NB4 (cell line): ENCODE data around the gene DBNDD2.

Experiments used
- DNase-seq: peaks from one replicate; pipeline ENCODE4 v3.0.0; 2010; ENCODE audit warnings: low read depth
- H3K4me3 ChIP-seq: one replicate; pipeline ENCODE4 v1.5.1; 2011; ENCODE audit warnings: mild to moderate bottlenecking, low read depth, low read length, moderate library complexity
- CTCF ChIP-seq: IDR thresholded peaks from one replicate; pipeline ENCODE4 v1.5.1; 2012; ENCODE audit warnings: low read depth, low read length
- MYC ChIP-seq: IDR thresholded peaks from 2 replicates; pipeline ENCODE4 v1.6.1; 2011; ENCODE audit warnings: low read depth, low read length
- POLR2A ChIP-seq: IDR thresholded peaks from 2 replicates; pipeline ENCODE4 v1.6.1; 2011; ENCODE audit warnings: mild to moderate bottlenecking; ENCODE audit not compliant: insufficient read length; ENCODE audit errors: extremely low read depth
- TF ChIP-seq, protein P1 (sequence below): IDR thresholded peaks from 2 replicates; pipeline ENCODE4 v1.6.1; 2011; ENCODE audit warnings: low read depth, low read length

DBNDD2 gene

DNA sequence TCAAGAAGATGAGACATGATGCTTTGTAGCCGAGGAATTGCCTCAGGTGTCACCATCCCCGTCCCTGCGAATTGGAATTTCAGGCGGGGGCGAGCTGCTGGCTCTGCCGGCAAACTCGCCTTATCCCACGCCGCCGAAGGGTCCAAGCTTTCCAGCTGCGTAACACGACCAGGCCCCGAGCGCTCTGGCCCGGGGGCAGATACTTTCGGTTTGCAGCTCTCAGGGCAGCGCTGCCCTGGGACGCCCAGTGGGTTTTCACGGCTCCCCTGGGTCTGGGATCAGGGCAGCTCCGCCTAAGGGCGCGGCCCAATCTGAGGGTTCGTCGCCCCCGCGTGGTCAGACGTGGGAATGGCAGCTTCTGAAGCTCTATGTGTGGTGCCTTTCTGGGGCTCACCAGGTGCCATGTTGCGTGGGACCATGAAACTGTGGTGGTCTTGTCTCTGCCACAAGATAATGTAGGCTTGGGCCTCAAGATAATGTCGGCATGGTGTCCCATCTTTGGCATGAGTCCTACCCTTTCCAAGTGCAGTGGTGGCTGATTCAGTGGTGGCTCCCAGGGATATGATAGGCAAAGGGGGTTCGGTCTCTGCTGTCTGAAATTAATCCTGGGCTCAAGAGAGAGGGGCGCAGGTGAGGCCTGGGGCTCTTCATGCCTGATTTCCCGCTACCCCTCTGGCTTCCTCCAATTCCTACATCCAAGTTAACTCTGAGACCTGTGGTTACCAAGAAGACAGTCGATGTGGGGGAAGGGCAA lies 28.8 kb downstream of the DBNDD2 start:
- peak; percentile 89 for TF ChIP-seq CTCF
- no peak for TF ChIP-seq POLR2A
- no peak for TF ChIP-seq MYC
- TF ChIP-seq, protein P1, sequence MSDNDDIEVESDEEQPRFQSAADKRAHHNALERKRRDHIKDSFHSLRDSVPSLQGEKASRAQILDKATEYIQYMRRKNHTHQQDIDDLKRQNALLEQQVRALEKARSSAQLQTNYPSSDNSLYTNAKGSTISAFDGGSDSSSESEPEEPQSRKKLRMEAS = peak; percentile 63
- peak; percentile 95 for DNase-seq
- peak overlapping the region; percentile 73 for H3K4me3 ChIP-seq

DNA sequence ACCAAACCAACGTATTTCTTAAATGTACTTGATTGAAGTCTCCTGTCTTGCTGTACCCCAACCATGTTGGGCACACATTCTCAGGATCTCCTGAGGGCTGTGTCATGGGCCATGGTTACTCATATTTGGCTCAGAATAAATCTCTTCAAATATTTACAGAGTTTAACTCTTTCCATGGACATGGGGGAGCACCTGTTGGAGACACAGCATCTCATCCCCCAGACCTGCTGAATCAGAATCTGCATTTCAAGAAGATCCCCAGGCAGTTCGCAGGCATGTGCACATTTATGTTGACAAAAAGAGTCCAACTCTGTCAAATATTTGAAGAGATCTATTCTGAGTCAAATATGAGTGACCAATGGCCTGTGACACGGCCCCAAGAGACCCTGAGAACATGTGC lies 32.3 kb downstream of the DBNDD2 start:
- TF ChIP-seq, protein P1 = no peak
- no peak for TF ChIP-seq MYC
- TF ChIP-seq POLR2A = no peak
- no peak overlapping the region for H3K4me3 ChIP-seq
- no peak for DNase-seq

- no peak for DNase-seq
- TF ChIP-seq, protein P1 = no peak
- TF ChIP-seq CTCF = no peak
- no peak for TF ChIP-seq POLR2A
- TF ChIP-seq MYC = no peak
- no peak overlapping the region for H3K4me3 ChIP-seq
Observed at GRCh38 chr20:45440891-45441685, 33.0 kb downstream of the DBNDD2 start.

GRCh38 chr20:45441746-45442145 lies 33.7 kb downstream of the DBNDD2 start:
- TF ChIP-seq, protein P1 = no peak
- TF ChIP-seq MYC = no peak
- no peak for DNase-seq
- H3K4me3 ChIP-seq = no peak overlapping the region

DNA sequence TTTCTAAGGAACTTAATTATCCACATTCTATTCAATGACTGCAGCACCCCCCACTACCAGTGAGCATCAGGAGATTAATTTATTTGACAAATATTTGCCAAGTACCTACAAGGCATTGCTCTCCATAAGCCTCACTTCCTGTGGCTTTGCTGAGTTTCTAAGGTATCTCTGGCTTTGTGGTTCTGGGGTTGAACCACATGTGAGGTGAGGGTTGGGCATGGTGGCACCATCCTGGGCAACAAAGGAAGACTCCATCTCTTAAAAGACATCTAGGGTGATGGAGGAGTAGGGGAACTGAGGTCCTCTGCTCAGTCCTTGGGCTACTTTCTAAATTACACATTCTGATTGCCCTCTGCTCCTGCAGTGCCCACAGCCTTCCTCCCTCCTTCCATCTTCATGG lies 36.0 kb downstream of the DBNDD2 start:
- TF ChIP-seq, protein P1 = no peak
- no peak for TF ChIP-seq POLR2A
- TF ChIP-seq MYC = no peak
- no peak for TF ChIP-seq CTCF
- DNase-seq = no peak
- H3K4me3 ChIP-seq = no peak overlapping the region

DNA sequence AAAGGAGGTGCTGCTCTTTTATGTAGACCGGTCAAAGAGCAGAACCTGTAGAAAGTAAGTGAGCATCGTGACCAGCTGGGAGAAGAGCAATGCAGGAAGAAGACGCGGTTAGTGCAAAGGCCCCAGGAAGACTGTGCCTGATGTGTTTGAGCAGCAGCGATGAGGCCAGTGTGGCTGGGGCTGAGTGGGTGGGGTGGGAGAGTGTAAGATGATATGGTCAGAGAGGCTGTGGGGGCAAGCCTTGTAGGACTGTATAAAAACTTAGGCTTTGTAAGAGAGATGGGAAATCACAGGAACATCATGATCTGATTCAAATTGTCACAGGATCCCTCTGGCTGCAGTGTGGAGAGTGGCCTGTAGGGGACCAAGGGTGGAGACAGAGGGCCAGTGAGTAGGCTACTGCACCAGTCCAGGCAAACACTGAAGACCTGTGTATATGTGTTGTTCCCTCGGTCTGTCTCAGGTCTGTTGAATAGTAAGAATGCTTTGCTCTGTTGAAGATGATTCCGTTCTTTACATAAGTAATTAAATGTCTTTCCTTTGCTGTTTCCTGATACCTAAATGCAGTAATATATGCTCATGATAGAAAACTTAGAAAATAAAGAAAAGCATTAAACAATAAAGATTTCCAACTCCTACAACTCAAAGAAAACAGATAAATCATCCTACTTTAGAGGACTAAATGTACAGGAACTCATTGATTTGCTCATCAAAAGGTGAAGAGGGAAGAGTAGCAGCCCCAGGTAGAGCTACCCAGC lies 37.9 kb downstream of the DBNDD2 start:
- DNase-seq = peak; percentile 50
- no peak overlapping the region for H3K4me3 ChIP-seq
- TF ChIP-seq CTCF (peak; percentile 83), MYC (no peak)
